NB4 (cell line): ENCODE measurements around the gene ATP2A3.

Experiments used
- CTCF ChIP-seq: IDR thresholded peaks from one replicate; pipeline ENCODE4 v1.5.1; 2012; ENCODE audit warnings: low read depth, low read length
- MYC ChIP-seq: IDR thresholded peaks from 2 replicates; pipeline ENCODE4 v1.6.1; 2011; ENCODE audit warnings: low read depth, low read length
- POLR2A ChIP-seq: IDR thresholded peaks from 2 replicates; pipeline ENCODE4 v1.6.1; 2011; ENCODE audit warnings: mild to moderate bottlenecking; ENCODE audit not compliant: insufficient read length; ENCODE audit errors: extremely low read depth
- TF ChIP-seq, protein P1 (sequence below): IDR thresholded peaks from 2 replicates; pipeline ENCODE4 v1.6.1; 2011; ENCODE audit warnings: low read depth, low read length

DNA sequence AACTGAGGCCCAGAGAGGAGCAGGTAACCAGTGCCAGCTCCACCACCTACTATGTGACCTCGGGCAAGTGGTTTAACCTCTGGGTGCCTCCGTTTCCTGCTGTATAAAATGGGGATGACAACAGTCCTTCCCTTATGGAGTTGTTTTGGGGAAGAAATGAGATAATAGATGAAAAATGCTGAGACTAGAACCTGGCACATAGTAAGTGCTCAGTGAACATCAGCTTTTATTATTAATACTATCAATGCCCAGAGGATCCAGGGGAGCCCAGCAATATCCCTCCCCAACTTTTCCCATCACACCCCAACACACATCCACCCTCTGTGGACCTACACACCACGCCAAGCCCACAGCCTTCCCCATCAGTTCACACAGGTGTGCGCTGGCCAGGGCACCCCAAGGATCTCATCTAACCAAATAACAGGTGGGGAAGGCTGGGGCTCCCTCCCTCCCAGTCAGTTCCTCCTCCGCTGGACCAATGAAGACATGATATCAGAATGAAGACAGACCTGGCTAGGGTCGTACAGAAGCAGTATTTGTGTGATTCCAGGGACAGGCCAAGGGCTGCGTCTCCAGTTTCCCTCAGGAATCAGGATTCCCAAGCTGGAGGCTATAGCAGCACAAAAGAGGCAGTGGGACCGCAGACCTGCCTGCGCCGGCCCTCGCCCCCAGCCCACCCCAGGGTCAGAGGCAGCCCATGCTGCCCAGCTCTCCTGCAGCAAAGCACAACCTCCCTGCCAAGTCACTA is 1.8 kb downstream of the ATP2A3 start:
- TF ChIP-seq CTCF (no peak), MYC (no peak), POLR2A (no peak)
- TF ChIP-seq, protein P1, sequence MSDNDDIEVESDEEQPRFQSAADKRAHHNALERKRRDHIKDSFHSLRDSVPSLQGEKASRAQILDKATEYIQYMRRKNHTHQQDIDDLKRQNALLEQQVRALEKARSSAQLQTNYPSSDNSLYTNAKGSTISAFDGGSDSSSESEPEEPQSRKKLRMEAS: no peak
